CD4-positive, alpha-beta T cell treated with Interleukin-15 for 1 hour (primary cell): Measurements from ENCODE around the gene SLC24A4.

Experiments used
- DNase-seq: peaks from one replicate; pipeline ENCODE4 v3.0.0-alpha.2; 2020

The SLC24A4 gene

GRCh38 chr14:92484132-92484823, 161.3 kb downstream of the SLC24A4 start:
- no peak for DNase-seq

- DNase-seq = no peak
Observed at GRCh38 chr14:92486881-92487280, 163.9 kb downstream of the SLC24A4 start.

GRCh38 chr14:92487513-92488133, 164.7 kb downstream of the SLC24A4 start:
- no peak for DNase-seq

DNA sequence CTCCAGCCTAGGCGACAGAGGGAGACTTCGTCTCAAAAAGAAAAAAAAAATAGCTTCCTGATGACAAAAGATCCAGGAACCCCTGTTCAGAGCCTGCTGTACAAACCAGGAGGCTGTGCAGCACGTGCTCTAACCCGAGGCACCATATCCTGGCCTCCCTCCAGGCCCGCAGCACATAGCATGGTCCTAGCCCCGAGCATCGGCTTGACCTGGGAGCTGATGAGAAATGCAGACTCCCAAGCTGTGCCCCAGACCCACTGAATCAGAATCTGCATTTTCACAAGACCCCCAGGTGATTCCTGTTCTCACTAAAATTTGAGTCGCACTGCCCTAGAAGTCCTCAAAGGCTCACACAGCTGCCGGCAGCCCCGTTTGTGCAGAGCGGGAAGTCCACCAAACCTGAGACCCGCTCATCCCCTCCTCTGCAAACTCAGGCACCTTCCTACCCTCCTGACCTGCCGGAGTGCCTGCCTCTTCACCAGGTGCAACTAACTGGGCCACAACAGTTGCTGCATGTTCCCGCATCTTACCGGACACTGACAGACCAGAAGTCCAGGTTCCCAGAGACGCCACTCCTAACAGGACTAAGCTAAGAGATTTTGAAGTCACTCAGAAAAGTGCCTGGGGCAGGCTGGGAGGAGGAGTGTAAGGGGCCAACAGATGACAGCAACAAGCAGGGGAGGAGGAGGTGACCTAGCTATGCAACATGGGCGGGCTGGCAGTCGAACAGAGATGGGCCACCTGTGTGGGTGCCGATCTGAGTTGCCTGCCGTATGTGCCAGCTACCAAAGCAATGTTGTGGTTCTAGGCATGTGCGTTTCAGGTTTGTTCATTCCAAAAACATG, 166.7 kb downstream of the SLC24A4 start:
- no peak for DNase-seq

DNA sequence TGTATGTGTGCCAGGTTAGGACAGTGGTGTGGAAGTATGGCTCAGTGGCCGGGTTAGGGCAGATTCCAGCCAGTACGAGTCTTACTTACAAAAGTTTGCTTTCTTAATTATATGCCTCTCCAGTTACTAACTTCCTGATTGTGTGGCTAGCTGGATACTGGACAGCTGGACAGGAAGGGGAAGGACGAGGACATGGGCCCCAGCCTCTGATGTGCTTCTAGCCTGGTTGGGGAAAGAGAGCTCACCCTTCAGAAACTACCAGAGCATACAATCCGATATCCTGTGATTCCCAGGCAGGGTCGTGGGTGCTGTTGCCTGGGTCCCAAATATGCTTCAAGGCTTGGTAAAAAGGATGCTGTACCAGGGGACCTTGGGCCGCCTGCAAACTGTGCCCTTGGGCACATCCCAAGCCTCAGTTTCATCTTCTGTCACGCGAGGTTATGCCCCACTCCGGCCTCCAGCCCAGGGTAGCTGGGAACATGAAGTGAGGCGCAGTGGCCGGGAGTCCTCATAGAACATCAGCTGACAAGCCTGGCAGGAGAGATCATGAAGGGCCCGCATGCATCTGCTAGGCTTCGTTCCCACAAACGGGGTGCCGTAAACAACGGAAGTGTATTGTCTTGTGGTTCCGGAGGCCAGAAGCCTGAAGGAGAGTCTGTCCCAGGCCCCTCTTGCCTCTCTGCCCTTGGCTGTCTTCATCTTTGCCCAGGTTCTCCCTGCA, 167.4 kb downstream of the SLC24A4 start:
- no peak for DNase-seq

DNA sequence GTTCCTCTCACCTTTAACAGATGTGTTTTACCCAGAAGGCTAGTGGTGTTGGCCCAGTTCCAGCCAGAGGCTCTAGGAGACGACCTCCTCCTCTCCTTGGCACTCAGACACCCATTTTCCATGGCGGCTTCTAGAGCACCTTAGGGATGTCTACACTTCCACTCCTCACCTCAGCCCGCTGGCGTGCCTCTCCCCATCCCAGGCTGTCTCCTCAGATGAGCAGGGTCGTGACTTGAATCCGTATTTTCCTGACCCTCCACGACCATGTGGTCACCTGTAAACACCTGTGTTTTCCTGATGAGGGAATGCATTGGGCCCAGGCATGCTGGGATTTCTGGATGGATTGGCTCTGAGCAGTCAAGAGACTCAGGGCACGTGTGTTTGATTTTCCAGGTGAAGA, 168.8 kb downstream of the SLC24A4 start:
- DNase-seq = no peak

DNA sequence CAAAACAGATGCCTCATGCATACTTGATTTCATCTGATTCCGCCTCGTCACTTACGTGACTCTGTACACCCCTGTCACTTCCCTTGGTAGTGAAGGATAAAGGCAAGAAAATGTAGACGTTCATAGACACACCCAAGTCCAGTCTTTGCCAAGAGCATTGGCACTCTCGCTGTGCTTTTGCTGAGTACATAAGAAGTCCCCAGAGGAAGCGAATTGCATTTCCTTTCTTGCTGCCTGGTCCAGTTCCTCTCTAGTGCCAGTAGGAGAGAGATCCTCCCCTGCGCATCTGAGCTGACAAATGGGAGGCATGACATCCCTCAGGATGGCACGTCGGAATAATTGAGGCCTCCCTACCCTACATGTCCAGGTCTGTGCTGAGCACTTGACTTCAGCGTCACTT, 169.3 kb downstream of the SLC24A4 start:
- peak; percentile 61 for DNase-seq

- DNase-seq = no peak
Observed at GRCh38 chr14:92493024-92493423, 170.1 kb downstream of the SLC24A4 start.

GRCh38 chr14:92493492-92493891, 170.5 kb downstream of the SLC24A4 start:
- no peak for DNase-seq

GRCh38 chr14:92494512-92494911, 171.5 kb downstream of the SLC24A4 start:
- no peak for DNase-seq

GRCh38 chr14:92495027-92495426, 172.1 kb downstream of the SLC24A4 start:
- peak; percentile 79 for DNase-seq

- no peak for DNase-seq
Observed at GRCh38 chr14:92496191-92496857, 173.4 kb downstream of the SLC24A4 start.

DNA sequence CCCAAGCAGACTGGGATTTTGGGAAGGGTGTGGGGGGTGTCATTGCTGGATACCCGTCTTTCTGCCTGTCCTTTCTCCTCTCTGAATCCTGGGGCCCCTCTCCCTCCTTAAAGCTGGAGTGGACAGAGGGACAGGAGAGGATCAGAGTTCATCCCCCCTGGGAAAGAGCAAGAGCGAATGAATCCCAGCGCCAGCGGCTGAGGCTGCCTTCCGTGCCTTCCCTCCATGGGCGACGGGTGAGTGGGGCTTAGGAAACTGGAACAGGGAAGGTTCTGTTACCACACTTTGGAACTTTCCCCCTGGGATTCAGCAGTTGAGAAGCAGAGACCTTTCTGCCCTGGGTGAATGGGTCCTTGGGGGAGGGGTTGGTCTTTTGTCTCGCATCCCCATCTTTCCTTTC, 174.4 kb downstream of the SLC24A4 start:
- DNase-seq = no peak

DNA sequence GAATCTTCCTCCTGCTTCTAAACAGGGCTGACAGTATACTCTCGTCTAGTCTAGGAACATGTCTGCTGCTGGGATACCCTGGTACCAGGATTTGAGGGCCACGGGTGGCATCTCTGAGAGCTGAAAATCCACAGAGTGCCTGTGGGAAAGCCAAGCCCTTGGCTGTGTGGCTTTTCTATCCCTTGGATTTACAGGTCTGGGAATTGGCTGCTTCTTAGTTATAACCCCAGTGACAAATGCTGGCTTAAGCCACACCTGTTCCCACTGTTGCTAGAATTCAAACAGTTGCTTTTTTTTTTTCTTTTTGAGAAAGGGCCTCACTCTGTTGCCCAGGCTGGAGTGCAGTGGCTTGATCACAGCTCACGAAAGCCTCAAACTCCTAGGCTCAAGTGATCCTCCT, 176.3 kb downstream of the SLC24A4 start:
- DNase-seq = no peak

DNA sequence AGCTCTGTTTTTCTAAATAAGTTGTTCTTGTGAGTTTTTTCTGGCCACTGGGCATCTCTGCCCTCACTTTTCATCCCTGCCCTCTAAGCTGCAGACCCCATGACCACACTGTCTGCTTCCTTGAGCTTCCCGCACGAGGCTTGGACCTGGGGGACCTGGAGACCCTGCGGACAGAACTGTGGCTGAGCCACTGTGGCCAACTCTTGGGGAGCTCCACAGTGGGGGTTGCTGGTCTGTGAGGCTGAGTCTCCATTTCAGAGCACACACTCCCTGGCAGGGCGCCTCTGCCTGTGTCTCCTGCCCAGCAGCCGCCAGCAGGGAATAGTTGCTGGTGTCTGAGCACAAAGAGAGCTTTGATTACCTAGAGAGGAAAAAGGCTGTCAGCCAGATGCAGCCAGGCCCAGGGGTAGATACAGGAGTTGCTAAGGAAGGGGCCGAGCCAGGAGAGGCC, 177.6 kb downstream of the SLC24A4 start:
- no peak for DNase-seq

GRCh38 chr14:92501891-92502351, 179.0 kb downstream of the SLC24A4 start:
- no peak for DNase-seq

DNA sequence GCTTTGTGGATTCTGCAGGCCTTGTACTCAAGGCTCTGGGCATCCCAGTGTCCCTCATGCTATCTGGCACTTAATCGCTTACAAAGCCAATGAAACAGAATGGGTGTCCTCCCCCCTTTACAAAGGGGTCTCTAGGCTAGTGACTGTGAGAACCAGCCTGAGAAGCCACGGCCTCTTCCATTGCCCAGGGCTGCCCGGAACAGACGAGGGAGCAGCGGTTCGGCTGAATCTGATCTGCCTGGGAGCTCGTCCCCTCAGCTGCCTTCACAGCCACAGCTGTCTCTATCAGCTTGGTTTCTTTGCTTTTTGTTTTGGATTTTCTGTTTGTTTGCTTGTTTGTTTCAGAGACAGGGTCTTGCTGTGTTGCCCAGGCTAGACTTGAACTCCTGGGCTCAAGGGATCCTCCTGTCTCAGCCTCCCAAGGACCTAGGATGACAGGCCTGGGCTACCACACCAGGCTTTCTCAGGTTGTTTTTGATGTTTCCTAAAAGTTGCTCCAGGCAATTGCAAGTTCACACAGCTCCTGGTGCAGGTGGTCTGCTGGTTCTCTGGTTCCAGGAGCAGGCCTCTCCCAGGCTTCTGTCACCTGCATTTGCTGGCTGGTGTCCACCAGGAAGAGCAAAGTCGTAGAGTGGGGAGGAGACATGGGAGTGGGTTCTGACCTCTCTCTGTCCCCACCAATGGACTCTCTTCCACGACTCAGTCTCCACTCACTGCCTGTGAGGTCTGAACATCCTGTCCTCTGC, 179.7 kb downstream of the SLC24A4 start:
- DNase-seq = no peak

- DNase-seq = peak; percentile 38
Observed at GRCh38 chr14:92503756-92504491, 181.0 kb downstream of the SLC24A4 start.

DNA sequence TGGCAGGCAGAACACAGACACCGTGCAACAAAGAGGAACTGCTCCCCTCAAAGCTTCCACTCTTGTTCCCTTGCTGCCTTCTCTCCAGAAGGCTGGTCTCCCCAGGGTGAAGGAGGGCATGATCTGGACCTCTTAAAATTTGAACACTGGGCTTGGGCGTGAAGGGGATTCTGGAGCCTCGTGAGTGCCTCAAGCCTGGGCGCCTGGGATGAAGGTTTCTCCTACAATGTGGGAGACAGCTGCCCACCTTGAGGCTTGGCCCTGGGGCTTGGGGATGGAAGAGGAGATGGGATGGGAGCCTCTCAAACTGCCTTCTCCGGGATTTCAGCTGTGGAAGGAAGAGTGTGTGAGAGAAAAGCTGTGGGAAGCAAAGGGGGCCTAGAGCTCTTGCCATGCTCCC, 182.9 kb downstream of the SLC24A4 start:
- no peak for DNase-seq

GRCh38 chr14:92506231-92506630, 183.3 kb downstream of the SLC24A4 start:
- DNase-seq = no peak
